ENCODE measurements around the gene PHAX. TPM values are rescaled to one million over a fixed set of nuclear protein-coding genes. Genes with fewer than 3 reads are reported as not detected.
"Not testable (repeated sequence)": the region's sequence is repeated elsewhere in the genome, so short reads cannot be mapped to it uniquely, and the experiment has no call there.

The PHAX gene, protein sequence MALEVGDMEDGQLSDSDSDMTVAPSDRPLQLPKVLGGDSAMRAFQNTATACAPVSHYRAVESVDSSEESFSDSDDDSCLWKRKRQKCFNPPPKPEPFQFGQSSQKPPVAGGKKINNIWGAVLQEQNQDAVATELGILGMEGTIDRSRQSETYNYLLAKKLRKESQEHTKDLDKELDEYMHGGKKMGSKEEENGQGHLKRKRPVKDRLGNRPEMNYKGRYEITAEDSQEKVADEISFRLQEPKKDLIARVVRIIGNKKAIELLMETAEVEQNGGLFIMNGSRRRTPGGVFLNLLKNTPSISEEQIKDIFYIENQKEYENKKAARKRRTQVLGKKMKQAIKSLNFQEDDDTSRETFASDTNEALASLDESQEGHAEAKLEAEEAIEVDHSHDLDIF
- 21.6 and 26.6 TPM in 2 replicates for total RNA-seq

- peak; percentile 46 to 86 for DNase-seq (ENCODE audit: low read depth in 2 of 2)
These were observed at the start of gene PHAX for GRCh38 chr5:126600631-126601511. Gene PHAX (plus strand): TSS chr5:126600947. CDS start chr5:126600963, 16 bp downstream.

DNA sequence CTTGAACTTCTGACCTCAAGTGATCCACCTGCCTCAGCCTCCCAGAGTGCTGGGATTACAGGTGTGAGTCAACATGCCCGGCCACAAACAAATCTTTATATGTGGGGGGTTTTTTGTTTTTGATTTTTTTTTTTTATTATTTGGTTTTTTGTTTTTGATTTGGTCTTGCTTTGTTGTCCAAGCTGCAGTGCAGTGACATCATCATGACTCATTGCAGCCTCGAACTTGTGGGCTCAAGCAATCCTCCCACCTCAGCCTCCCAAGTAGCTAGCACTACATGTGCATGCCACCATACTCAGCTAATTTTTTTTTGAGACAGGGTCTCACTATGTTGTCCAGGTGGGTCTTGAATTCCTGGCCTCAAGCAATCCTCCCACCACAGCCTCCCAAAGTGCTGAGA lies 48.1 kb upstream of the PHAX start:
- DNase-seq (ENCODE audit: low read depth in 2 of 2), result no peak

GRCh38 chr5:126555101-126555500 lies 45.6 kb upstream of the PHAX start:
- not testable (repeated sequence) for DNase-seq (ENCODE audit: low read depth in 2 of 2)

DNA sequence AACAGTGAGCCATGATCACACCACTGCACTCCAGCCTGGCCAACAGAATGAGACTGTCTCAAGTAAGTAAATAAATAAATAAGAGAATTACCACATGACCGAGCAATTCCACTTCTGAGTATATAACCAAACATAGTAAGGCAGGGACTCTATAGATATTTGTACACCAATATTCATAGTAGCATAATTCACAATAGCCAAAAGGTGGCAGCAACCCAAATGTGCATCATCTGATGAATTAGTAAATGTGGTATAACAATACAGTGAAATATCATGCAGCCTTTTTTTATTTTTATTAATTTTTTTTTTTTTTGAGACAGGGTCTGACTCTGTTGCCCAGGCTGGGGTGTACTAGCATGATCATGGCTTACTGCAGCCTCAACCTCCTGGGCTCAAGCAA lies 38.8 kb upstream of the PHAX start:
- peak in 1 of 2 donors; percentile 14 for DNase-seq (ENCODE audit: low read depth in 2 of 2)

GRCh38 chr5:126562823-126563222 lies 37.9 kb upstream of the PHAX start:
- no peak for DNase-seq (ENCODE audit: low read depth in 2 of 2)

DNA sequence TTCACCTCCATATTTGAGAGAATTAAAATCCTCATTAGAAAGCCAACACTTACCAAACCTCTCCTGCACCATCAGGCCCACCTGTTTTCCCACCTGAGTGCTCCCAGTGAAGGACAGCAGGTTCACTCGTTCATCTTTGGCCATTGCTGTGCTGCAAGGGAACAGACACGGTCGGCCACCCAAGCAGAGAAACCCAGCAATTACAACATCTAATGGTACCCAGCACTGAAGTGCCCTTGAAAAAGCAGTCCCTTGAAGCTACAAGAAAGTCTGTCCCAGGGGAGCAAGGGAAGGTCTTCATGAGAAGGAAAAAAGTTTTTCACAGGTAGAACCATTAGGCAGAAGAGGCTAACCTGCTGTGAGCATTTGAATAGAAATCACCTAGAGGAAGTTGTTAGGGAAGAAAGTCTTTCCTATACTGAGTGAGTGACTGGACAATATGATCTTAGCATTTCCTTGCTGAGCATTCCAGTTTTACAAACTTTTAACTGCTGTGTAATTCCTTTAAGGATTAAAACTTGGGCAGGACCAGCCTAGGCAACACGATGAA lies 32.5 kb upstream of the PHAX start:
- no peak for DNase-seq (ENCODE audit: low read depth in 2 of 2)

DNA sequence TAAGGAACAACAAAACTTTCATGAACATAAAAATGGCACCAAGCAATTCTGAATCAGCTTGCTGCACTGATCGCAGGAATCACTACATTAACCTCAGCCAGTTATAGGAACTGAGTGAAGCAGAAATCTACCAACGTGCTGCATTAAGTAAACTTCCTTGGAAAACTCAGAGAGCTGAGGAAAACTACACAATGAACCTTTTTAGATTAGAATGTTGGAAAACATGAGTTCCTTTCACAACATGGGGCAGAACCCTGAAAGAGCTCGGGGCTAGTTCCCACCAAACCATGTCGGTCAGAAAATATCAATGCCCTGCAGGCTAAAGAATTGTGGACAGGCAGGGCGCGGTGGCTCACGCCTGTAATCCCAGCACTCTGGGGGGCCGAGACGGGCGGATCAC lies 25.1 kb upstream of the PHAX start:
- DNase-seq (ENCODE audit: low read depth in 2 of 2), result no peak

GRCh38 chr5:126576974-126577373 lies 23.8 kb upstream of the PHAX start:
- no peak for DNase-seq (ENCODE audit: low read depth in 2 of 2)

GRCh38 chr5:126577415-126577814 lies 23.3 kb upstream of the PHAX start:
- no peak for DNase-seq (ENCODE audit: low read depth in 2 of 2)

GRCh38 chr5:126579716-126580115 lies 21.0 kb upstream of the PHAX start:
- DNase-seq (ENCODE audit: low read depth in 2 of 2), result no peak

DNA sequence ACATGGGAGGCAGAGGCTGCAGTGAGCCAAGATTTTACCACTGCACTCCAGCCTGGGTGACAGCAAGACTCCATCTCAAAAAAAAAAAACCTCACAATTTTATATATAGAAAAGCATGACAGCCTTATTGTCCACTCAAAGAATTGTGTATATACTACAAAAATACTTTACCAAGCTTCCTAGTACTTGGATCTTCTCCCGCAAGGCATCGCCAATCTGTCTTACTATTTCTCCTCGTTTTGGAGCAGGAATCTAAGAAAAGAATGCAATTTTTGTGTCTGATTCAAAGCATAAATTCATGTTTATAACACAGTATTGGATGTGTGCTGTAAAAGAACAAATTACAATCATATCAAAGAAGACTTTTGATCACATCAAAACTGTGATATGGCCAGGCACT lies 17.0 kb upstream of the PHAX start:
- DNase-seq (ENCODE audit: low read depth in 2 of 2), result no peak

GRCh38 chr5:126587551-126588390 lies 13.0 kb upstream of the PHAX start:
- DNase-seq (ENCODE audit: low read depth in 2 of 2), result no peak

- DNase-seq (ENCODE audit: low read depth in 2 of 2), result no peak
These were observed 11.0 kb upstream of the PHAX start for GRCh38 chr5:126589536-126590297.

DNA sequence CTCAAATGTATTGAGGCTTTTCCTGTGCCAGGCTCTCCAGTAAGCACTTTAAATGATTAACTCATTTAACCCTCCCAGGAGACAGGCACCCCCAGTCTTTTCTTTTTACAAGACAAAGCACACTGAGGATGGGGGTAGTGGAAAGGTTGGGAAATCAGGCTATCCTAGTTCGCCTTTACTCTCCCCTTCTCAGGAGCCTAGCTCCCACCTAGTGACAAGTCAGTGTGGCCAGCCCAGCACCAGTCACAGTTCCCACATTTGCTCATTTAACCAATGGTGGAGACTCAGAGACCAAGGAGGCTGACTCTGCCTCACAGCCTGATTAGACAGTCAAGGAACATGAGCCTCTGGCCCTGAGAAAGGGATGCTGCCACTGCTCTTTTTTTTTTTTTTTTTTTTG lies 9.2 kb upstream of the PHAX start:
- no peak for DNase-seq (ENCODE audit: low read depth in 2 of 2)

DNA sequence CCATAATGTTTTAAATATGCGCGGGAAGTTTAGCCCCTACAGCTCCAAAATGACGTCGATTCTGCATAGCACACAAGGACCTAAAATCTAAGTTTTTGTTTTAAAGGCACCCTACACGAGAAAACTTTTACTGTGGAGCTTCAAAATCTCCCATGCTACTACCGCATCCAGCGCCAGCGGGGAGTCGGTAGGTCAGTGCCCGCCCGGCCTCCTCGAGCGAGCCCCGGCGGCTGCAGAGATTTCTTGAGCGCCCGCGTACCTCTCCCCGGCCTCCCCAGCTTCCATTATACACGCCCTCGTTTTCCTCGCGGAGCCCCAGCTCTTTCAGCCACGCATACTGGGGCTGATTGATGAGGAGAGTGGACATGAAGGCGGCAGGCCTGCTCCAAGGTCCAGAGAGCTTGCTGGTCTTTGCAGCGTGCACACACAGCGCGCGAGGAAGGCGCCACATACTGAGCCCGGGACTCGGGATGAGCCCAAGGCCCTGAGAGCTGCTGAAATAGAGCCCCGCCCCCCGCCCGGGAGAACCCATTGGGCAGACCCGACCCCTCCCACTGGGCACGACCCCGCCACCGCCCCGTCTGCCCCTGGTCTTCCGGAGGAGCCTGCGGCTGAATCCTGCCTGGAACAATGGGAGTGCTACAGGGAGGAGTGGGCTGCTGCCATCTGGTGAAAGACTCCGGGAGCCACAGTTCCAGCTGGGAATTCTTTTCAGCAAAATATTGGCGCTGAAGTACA lies 5.8 kb upstream of the PHAX start, which contains the start of gene ALDH7A1:
TSS of gene ALDH7A1 (minus strand) at position 472 of the 738 bp plus-strand sequence. CDS start at position 451, 21 bp downstream.
- DNase-seq (ENCODE audit: low read depth in 2 of 2), result peak; percentile 92 to 98

DNA sequence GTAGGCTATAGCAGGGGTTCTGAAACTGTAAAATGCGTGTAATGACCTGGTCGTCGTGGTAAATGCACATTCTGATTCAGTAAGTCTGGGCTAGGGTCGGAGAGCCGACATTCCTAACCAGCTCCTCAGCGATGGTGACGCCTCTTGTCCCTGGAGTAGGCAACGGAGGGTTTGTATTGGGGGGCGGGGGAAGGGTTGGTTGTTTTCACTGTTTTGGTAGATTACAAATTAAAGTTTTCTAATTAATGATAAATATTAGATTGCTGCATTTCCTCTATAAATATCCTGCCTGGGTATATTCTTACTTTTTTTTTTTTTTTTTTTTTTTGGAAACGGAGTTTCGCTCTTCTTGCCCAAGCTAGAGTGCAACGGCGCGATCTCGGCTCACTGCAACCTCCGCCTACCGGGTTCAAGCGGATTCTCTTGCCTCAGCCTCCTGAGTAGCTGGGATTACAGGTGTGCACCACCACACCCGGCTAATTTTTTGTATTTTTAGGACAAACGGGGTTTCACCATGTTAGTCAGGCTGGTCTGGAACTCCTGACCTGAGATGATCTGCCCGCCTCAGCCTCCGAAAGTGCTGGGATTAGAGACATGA lies 5.2 kb upstream of the PHAX start:
- DNase-seq (ENCODE audit: low read depth in 2 of 2), result no peak

DNA sequence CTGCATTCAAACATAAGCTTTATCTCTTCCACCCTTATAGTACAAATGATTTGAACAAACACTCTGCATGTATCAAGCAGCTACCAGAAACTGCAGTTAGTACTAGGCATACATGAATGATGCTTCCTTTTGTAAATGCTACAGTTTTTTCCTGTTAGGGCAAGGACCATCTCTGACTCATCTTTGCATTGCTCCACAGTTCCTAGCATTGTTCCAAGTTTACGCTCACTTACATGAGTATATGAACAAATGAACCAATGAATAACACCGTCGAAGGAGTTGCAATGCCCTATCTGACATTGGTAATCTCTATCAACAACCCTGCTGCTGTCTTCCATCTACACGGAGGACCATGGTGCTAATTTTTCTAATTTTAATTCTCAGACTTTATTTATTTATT lies 3.6 kb upstream of the PHAX start:
- peak; percentile 87 to 97 for DNase-seq (ENCODE audit: low read depth in 2 of 2)

DNA sequence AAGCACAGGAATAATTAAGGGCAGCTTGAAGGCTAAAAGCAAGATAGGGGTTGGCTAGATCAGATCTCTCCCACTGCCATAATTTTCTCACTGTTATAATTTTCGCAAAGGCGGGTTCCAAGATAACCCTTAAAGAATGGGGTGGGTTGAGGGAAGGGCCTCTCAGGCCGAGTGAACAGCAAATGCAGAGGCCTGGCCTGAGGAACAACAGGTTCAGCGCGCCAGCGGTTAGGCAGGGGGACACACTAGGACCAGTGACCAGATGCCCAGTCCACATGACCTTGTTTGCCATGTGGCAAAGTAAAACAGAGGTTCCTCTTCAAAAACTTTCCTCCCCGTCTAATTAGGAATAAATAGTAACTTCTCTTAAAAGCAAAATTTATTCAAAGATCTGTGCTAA lies 1.2 kb upstream of the PHAX start:
- no peak for DNase-seq (ENCODE audit: low read depth in 2 of 2)

- DNase-seq (ENCODE audit: low read depth in 2 of 2), result not testable (repeated sequence)
These were observed 646 bp upstream of the PHAX start for GRCh38 chr5:126599971-126600630.

Measured in dermis microvascular lymphatic vessel endothelial cell (primary cell).